HG03520 (cell line): ENCODE measurements around the gene TBC1D3.
"Not testable (repeated sequence)": the region's sequence is repeated elsewhere in the genome, so short reads cannot be mapped to it uniquely, and the experiment has no call there.

ENCODE experiments used
- ATAC-seq: cut with Tn5 transposase; IDR thresholded peaks from one replicate; pipeline ENCODE4 v1.9.1; 2021; ENCODE audit warnings: mild to moderate bottlenecking, moderate library complexity; ENCODE audit not compliant: unreplicated experiment

Gene TBC1D3

GRCh38 chr17:38192455-38192854 lies at the start of gene TBC1D3:
TBC1D3 (minus strand) TSS chr17:38192555; CDS start chr17:38191029, 1,526 bp downstream.
- ATAC-seq, result not testable (repeated sequence)

GRCh38 chr17:38232790-38233189 lies 40.4 kb upstream of the TBC1D3 start:
- ATAC-seq, result not testable (repeated sequence)

- ATAC-seq, result not testable (repeated sequence)
Observed at GRCh38 chr17:38225844-38226495, 33.6 kb upstream of the TBC1D3 start.

GRCh38 chr17:38220867-38221266 lies 28.5 kb upstream of the TBC1D3 start:
- not testable (repeated sequence) for ATAC-seq

- not testable (repeated sequence) for ATAC-seq
Observed at GRCh38 chr17:38200271-38200670, 7.9 kb upstream of the TBC1D3 start.

- not testable (repeated sequence) for ATAC-seq
Observed at GRCh38 chr17:38134860-38135259, 57.5 kb downstream of the TBC1D3 start.
